Gastroesophageal sphincter (tissue), 4 donors: ENCODE measurements around the gene CMSS1. TPM values are rescaled to one million over a fixed set of nuclear protein-coding genes. Genes with fewer than 3 reads are reported as not detected.

ENCODE experiments used
- ATAC-seq: fragments of 150-250 bp; one replicate; pipeline ENCODE4 v1.9.1; 2016; ENCODE audit warnings: mild to moderate bottlenecking, moderate library complexity
- H3K27ac ChIP-seq, 4 donors: fragments of 200-600 bp; sonication (generic) in 3 of 4; 1 replicate in 3 of 4; 2 replicates in 1 of 4; pipeline ENCODE4 v1.5.1; 2016 to 2019
- H3K27me3 ChIP-seq: fragments of 200-600 bp; sonication (generic); one replicate; pipeline ENCODE4 v1.5.1; 2019
- H3K36me3 ChIP-seq, 2 donors: fragments of 200-600 bp; sonication (generic); one replicate each; pipeline ENCODE4 v1.5.1; 2019; ENCODE audit warnings: control low read depth in 1 of 2
- H3K4me1 ChIP-seq, 3 donors: fragments of 200-600 bp; sonication (generic); 1 replicate in 2 of 3; 2 replicates in 1 of 3; pipeline ENCODE4 v1.5.1; 2016 to 2019; ENCODE audit warnings: control low read depth in 2 of 3
- H3K4me3 ChIP-seq, 2 donors: fragments of 200-600 bp; sonication (generic); one replicate each; pipeline ENCODE4 v1.5.1; 2019; ENCODE audit warnings: mild to moderate bottlenecking in 1 of 2, moderate library complexity in 1 of 2
- H3K9me3 ChIP-seq, 3 donors: fragments of 200-600 bp; sonication (generic); one replicate each; pipeline ENCODE4 v1.5.1; 2017 to 2019; ENCODE audit warnings: control low read depth in 2 of 3
- EP300 ChIP-seq: sonication (generic); formaldehyde crosslinking; IDR thresholded peaks from one replicate; pipeline ENCODE4 v1.6.1; 2017; ENCODE audit warnings: antibody characterized with exemption, mild to moderate bottlenecking
- POLR2A ChIP-seq, 2 donors: fragments of 450-650 bp; IDR thresholded peaks; one replicate each; pipeline ENCODE4 v1.6.1; 2017; ENCODE audit warnings: antibody characterized with exemption in 2 of 2, mild to moderate bottlenecking in 2 of 2, moderate library complexity in 1 of 2
- POLR2AphosphoS5 ChIP-seq: sonication (generic); formaldehyde crosslinking; IDR thresholded peaks from one replicate; pipeline ENCODE4 v1.6.1; 2017; ENCODE audit warnings: antibody characterized with exemption
- WGBS, 2 donors: methylation state at CpG; one replicate each; pipeline ENCODE4 v1.1.5; 2018; ENCODE audit warnings: low coverage in 1 of 2; 5-methylcytosine and 5-hydroxymethylcytosine counted together
- total RNA-seq, 4 donors: library from RNA; depleted of rRNA; stranded (reverse); fragments of >200 nt; gene quantifications; one replicate each; pipeline ENCODE4 v1.1.0, GENCODE V29; 2016
- TF ChIP-seq, protein P1 (sequence below), 4 experiments: fragments of 200-600 bp in 2 of 4; fragments of 450-650 bp in 2 of 4; sonication (generic) in 1 of 4; IDR thresholded peaks; one replicate each; pipeline ENCODE4 v1.5.1; 2017 to 2019; ENCODE audit warnings: antibody characterized with exemption in 4 of 4, mild to moderate bottlenecking in 2 of 4, moderate library complexity in 2 of 4

CMSS1 gene
- total RNA-seq, 4 donors from 2014 or later, result 15.2 to 20.8 (median 16.6) TPM

DNA sequence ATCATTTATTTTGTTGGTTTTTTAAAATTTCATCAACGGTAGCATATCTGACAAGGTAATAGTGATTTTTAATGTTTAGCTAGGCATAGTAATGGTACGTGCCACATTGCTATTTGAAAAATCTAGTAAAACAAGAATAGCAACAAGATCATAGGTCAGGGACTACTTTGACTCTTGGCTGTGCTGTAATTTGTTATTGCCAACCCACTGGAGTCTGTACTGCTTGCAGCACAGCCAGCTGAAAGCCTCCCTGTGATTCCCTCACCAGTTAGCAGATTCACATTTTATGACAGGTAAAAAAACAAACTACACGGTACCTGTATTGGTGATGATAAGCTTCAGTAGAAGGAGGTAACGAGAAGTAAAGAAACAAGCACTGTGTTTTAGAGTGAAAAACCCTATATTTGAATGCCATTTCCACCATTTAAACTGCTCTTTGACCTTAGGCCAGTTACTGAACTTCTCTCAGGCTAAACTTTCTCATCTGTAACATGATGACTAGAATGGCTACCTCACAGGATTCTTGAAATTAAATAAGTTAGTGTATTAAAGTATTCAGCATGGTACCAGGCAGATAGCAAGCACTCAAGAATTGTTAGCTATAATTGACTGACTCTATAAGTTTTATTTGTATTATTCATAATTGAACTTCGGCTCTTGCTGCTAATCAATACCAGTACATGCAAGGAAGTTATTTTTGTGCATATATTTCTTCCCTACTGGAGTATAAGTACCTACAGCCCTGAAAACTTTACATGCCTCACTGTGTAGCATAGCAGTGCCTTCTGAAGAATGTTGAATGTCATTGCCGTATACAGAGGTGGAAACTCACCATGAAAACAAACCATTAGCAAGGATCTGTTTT is 280.5 kb downstream of the CMSS1 start:
- peaks cover 12 to 40% (median 15%) of the 10 kb centered on the region in 3 donors for H3K4me1 ChIP-seq
- no peaks in the 10 kb centered on the region for H3K9me3 ChIP-seq
- H3K27me3 ChIP-seq, result no peaks in the 10 kb centered on the region
- TF ChIP-seq POLR2AphosphoS5 (no peak), POLR2A (IDR thresholded peaks at IDR 0.05) (no peak), EP300 (no peak)
- H3K27ac ChIP-seq, result peak overlapping the region; percentile 28 to 71 (median 48)
- no peaks in the 10 kb centered on the region for H3K36me3 ChIP-seq
- 49 to 55% methylated on average over 5 to 6 of the region's 6 CpGs for WGBS, 2 donors
- no peak overlapping the region for H3K4me3 ChIP-seq
- peak; percentile 34 for ATAC-seq

DNA sequence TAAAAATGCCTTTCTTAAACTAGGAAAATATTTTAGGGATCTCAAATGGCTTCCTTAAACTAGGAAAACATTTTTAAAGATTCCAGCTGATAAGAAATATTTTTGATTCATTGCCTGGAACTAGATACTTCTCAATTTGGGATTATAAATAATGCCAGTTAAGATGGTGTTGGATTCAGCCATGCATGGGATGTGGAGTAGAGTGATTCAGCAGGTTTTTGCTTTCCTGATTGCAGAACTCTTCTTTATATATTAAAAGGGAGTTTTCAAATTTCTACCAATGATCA is 281.1 kb downstream of the CMSS1 start:
- Histone ChIP-seq H3K36me3 (no peaks in the 10 kb centered on the region), H3K4me3 (no peak overlapping the region), H3K4me1 (peaks cover 12 to 46% (median 15%) of the 10 kb centered on the region in 3 donors), H3K9me3 (no peaks in the 10 kb centered on the region), H3K27ac (peak overlapping the region; percentile 28 to 71 (median 48)), H3K27me3 (no peaks in the 10 kb centered on the region)
- no peak for ATAC-seq
- no peak for TF ChIP-seq POLR2AphosphoS5
- no peak for TF ChIP-seq POLR2A (IDR thresholded peaks at IDR 0.05)
- TF ChIP-seq, protein P1, sequence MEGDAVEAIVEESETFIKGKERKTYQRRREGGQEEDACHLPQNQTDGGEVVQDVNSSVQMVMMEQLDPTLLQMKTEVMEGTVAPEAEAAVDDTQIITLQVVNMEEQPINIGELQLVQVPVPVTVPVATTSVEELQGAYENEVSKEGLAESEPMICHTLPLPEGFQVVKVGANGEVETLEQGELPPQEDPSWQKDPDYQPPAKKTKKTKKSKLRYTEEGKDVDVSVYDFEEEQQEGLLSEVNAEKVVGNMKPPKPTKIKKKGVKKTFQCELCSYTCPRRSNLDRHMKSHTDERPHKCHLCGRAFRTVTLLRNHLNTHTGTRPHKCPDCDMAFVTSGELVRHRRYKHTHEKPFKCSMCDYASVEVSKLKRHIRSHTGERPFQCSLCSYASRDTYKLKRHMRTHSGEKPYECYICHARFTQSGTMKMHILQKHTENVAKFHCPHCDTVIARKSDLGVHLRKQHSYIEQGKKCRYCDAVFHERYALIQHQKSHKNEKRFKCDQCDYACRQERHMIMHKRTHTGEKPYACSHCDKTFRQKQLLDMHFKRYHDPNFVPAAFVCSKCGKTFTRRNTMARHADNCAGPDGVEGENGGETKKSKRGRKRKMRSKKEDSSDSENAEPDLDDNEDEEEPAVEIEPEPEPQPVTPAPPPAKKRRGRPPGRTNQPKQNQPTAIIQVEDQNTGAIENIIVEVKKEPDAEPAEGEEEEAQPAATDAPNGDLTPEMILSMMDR (IDR thresholded peaks at IDR 0.05), result no peak
- TF ChIP-seq EP300, result no peak

DNA sequence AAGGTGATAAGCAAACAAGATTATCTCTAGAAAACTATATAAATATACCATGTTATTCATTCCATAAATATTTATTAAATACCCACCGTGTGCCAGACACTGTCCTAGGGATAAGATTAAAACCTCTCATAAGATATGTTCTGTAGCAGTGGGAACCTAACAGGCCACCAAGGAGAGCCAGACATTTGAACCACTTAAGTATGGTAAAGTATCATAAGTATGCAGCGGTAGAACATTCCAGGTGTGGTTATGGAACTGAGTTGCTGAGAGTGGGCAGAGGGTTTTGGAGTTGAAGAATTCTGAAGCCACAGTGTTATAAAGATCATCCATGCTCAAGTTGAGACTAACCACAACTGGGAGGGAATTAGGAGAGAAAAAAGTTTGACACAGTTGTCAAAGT is 282.0 kb downstream of the CMSS1 start:
- TF ChIP-seq POLR2AphosphoS5 (no peak), EP300 (no peak)
- TF ChIP-seq, protein P1 (IDR thresholded peaks at IDR 0.05), result no peak
- WGBS, 2 donors, result 67 to 73% methylated on average over 2 of the region's 2 CpGs
- no peak for ATAC-seq

DNA sequence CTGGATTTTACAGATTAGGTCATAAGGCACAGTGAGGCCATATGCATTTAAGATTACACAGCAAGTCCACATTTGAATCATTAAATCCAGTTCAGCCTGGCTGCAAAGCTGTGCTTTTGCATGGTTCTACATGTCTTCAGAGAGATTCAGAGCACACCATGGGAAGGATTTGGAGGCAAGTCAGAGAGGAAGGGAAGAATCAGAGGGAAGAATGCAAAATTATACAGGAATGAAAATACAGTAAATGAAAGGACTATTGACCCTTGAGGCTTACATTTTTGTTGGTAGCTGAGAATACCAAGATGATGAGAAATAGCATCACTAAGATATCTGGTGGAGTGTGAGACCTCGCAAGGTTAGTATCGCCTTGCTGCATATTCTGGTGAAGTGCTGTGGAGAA is 282.8 kb downstream of the CMSS1 start:
- WGBS, 2 donors, result 84 to 92% methylated on average over 2 of the region's 2 CpGs
- H3K4me1 ChIP-seq, result peaks cover 18 to 63% (median 23%) of the 10 kb centered on the region in 3 donors

More for the DNA sequence above, 282.0 kb downstream of the CMSS1 start:
- H3K36me3 ChIP-seq, result no peaks in the 10 kb centered on the region
- peak overlapping the region; percentile 15 to 71 (median 20) for H3K27ac ChIP-seq
- H3K4me1 ChIP-seq, result peaks cover 15 to 55% (median 15%) of the 10 kb centered on the region in 3 donors
- H3K4me3 ChIP-seq, result no peak overlapping the region
- no peaks in the 10 kb centered on the region for H3K9me3 ChIP-seq
- no peaks in the 10 kb centered on the region for H3K27me3 ChIP-seq

DNA sequence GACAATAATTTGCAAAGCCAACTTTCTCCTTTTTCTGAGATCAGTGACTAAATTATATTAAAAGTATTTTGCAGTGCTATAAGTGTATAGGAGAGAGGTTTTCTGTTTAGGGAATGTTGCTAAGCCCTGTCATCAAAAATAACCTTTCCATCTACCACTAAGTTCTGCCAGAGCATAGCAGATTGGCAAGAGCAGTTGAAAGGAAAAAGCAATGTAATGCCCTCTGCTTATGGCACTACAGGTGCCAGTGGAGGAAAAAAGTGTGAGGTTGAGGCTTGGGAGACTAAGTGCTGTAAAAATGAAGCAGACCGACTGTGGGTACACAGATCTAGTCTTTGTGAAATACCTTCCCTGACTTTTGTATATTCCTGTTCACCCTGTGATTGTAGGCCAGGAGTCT is 285.1 kb downstream of the CMSS1 start:
- peaks cover 31 to 76% (median 41%) of the 10 kb centered on the region in 3 donors for H3K4me1 ChIP-seq
- H3K27me3 ChIP-seq, result no peaks in the 10 kb centered on the region
- no peaks in the 10 kb centered on the region for H3K36me3 ChIP-seq
- no peak for TF ChIP-seq POLR2AphosphoS5
- TF ChIP-seq, protein P1 (IDR thresholded peaks at IDR 0.05), result no peak
- no peak for TF ChIP-seq POLR2A (IDR thresholded peaks at IDR 0.05)
- TF ChIP-seq EP300, result no peak
- H3K27ac ChIP-seq, result peak overlapping the region in 3 of 4 donors; percentile 42 to 65 (median 58)
- no peak for ATAC-seq
- 33% methylated on average over 1 of the region's 1 CpG for WGBS, 2 donors
- no peak overlapping the region for H3K4me3 ChIP-seq
- H3K9me3 ChIP-seq, result no peaks in the 10 kb centered on the region

More for the DNA sequence above, 282.8 kb downstream of the CMSS1 start:
- Histone ChIP-seq H3K27ac (no peak overlapping the region), H3K4me3 (no peak overlapping the region), H3K36me3 (no peaks in the 10 kb centered on the region), H3K27me3 (no peaks in the 10 kb centered on the region), H3K9me3 (no peaks in the 10 kb centered on the region)
- TF ChIP-seq, protein P1 (IDR thresholded peaks at IDR 0.05), result no peak
- TF ChIP-seq POLR2A (IDR thresholded peaks at IDR 0.05) (no peak), POLR2AphosphoS5 (no peak), EP300 (no peak)
- no peak for ATAC-seq
